Skeletal muscle satellite cell (primary cell): ENCODE data around the gene P2RX4.

ENCODE experiments used
- H3K27me3 ChIP-seq: 2 replicates; pipeline ENCODE4 v1.7.0; 2013; ENCODE audit warnings: low read length; ENCODE audit not compliant: control insufficient read depth, insufficient read depth
- H3K36me3 ChIP-seq: 2 replicates; pipeline ENCODE4 v1.7.0; 2013; ENCODE audit warnings: mild to moderate bottlenecking, control low read depth, low read length; ENCODE audit not compliant: insufficient read depth
- H3K4me1 ChIP-seq: 2 replicates; pipeline ENCODE4 v1.7.0; 2013; ENCODE audit warnings: low read length; ENCODE audit not compliant: control insufficient read depth, insufficient read depth
- H3K4me2 ChIP-seq: 2 replicates; pipeline ENCODE4 v1.7.0; 2013; ENCODE audit warnings: mild to moderate bottlenecking, low read length
- H3K4me3 ChIP-seq: 2 replicates; pipeline ENCODE4 v1.7.0; 2013; ENCODE audit warnings: low read length
- H3K9ac ChIP-seq: 2 replicates; pipeline ENCODE4 v1.7.0; 2013; ENCODE audit warnings: mild to moderate bottlenecking, low read depth, low read length, moderate library complexity
- H3K9me3 ChIP-seq: replicated peaks from 2 replicates; pipeline ENCODE4 v1.7.0; 2013; ENCODE audit warnings: mild to moderate bottlenecking, control low read depth, low read length

The P2RX4 gene

DNA sequence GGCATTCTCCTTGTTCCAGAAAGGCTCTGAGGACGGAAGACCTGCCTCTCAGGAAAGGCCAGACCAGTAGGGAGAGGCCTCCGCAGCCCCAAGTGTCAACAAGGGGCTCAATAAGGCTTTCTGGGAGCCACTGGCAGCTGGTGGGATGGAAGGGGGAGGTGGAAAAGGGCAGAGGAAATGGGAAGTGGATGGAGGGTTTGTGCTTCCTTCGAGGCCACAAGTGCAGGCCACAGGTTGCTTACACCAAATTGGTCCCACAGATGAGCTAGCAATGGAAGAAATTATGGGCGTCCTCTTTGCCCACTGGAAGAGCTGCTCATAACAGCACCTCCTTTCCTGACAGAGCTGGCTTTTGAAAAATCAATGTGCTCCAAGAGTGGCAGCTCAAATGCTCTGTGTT lies 28.2 kb downstream of the P2RX4 start:
- Histone ChIP-seq H3K9me3 (no peaks in the 10 kb centered on the region), H3K9ac (no peak overlapping the region), H3K4me2 (no peak overlapping the region), H3K4me1 (peaks cover 10% of the 10 kb centered on the region), H3K4me3 (no peak overlapping the region), H3K27me3 (no peaks in the 10 kb centered on the region), H3K36me3 (peaks cover 10% of the 10 kb centered on the region)

DNA sequence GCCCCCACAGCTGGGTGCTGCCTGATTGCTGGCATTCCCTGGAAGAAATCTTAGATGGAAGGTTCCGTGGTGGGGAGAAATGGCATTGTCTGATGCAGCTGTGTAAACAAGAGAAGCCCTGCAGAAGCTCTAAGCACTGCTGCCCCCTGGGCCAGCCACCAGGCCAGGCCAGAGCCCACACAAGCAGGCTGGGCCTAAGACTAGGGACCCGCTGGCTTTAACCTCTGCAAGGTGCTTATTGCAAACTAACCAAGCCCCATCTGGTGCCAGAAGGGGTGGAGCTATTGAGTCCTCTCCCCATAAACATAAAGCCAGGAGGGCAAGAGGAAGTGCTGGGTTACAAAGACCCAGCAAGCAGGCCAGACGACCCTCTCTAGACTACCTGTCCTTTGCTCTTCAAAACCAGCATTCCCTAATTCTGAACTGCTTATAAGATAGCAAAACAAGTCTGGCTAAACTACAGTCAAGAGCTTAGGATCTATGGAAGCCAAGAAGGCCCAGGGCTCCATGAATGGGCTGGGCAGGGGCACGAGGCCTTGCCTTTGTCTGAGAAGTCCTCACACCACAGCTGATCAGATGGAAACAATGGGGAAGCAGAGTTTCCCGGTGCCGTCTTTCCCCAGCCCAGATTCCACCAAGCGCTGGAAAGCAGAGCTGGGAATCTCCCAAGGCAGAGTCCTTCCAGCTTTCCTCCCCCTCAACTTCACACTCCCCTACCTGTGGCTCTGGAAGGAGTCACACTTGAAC lies 28.8 kb downstream of the P2RX4 start:
- no peak overlapping the region for H3K4me3 ChIP-seq
- H3K9me3 ChIP-seq: no peaks in the 10 kb centered on the region
- H3K4me1 ChIP-seq: peaks cover 10% of the 10 kb centered on the region
- peaks cover 14% of the 10 kb centered on the region for H3K36me3 ChIP-seq
- H3K4me2 ChIP-seq: no peak overlapping the region
- no peak overlapping the region for H3K9ac ChIP-seq
- H3K27me3 ChIP-seq: no peaks in the 10 kb centered on the region

DNA sequence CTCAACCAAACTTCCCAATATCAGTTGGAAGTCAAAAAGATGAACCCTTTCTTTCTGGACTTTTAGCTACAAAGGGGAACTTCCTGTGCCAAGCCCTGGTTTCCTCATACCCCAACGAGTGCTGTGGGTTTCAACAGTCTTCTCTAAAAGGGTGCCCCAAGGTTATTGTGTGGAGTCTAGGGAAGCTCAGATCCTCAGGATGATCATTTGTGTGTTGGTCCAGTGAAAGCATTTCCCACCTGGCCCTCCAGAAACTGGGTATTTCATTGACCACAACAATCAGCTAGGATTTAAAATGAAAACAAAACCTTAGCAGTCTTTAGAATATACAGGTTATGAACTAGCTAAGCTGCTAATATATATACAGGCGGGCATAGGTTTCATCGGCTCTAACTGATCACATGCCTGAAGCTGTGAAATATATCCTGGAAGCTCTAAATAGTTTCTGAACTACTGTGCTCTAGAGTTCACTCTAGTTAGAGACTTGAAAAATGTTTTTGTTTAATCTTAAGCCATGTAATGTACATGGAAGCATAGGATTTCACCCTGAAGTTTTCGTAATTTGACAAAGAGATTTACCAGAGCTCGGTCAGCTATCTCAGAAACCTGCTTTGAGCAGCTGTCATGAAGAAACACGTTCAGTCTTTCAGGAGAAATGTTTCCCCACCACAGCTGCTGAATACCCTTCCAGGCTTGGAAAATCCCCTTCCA lies 29.6 kb downstream of the P2RX4 start:
- H3K36me3 ChIP-seq: peaks cover 15% of the 10 kb centered on the region

DNA sequence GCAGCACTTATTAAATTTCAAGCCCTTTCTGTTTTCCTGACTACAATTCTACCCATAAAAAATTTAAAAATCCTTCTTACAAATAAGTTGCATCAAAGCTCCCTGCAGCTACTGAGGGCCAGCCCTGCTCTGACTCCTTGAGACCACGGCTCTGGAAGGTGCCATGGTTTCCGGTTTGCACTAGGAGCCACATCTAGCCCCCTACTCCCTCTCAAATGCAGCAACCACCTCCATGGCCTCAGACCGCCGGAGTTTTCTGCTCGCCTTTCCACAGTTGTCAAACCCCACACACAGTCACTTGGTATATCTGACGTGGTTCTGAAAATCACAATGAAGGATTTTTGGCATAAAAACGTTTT lies 30.1 kb downstream of the P2RX4 start:
- H3K36me3 ChIP-seq: peaks cover 20% of the 10 kb centered on the region
- H3K4me2 ChIP-seq: no peak overlapping the region
- H3K27me3 ChIP-seq: no peaks in the 10 kb centered on the region
- no peak overlapping the region for H3K9ac ChIP-seq
- no peaks in the 10 kb centered on the region for H3K9me3 ChIP-seq
- no peak overlapping the region for H3K4me3 ChIP-seq
- H3K4me1 ChIP-seq: peaks cover 10% of the 10 kb centered on the region

More for the DNA sequence above, 29.6 kb downstream of the P2RX4 start:
- no peaks in the 10 kb centered on the region for H3K27me3 ChIP-seq
- no peak overlapping the region for H3K4me3 ChIP-seq
- no peak overlapping the region for H3K4me2 ChIP-seq
- H3K4me1 ChIP-seq: peaks cover 10% of the 10 kb centered on the region
- no peak overlapping the region for H3K9ac ChIP-seq
- no peaks in the 10 kb centered on the region for H3K9me3 ChIP-seq

DNA sequence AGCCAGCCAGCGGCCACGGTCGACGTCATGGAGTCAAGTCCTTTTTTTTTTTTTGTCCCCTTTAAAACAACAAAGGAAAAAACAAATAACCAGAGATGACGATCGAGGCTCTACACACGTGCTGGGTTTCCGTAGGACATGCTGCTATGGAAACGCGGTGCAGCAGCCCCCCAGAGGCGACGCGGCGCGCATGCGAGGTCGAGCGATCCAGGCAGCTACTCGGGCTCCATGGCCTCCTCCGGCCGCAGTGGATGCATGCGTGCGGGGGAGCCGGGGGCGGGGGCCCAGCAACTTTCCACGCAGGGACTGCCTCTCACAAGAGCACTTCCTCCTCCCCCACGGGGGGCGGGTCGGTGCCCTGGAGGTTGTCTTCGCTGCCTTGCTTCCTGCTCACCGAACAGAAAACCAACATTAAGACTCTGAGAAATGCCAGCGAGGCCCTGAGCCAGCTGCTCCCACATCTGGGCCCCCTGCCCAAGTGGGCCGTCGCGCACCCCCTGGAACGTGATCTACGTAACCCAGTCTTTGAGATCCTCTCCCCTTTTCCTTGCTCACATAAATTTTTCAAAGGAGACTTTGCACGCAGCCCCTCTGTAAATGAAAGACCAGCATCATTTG lies 30.7 kb downstream of the P2RX4 start:
- Histone ChIP-seq H3K9me3 (no peaks in the 10 kb centered on the region), H3K36me3 (peaks cover 21% of the 10 kb centered on the region), H3K4me3 (no peak overlapping the region), H3K27me3 (no peaks in the 10 kb centered on the region), H3K9ac (no peak overlapping the region), H3K4me1 (peaks cover 10% of the 10 kb centered on the region), H3K4me2 (peak overlapping the region; percentile 28)

DNA sequence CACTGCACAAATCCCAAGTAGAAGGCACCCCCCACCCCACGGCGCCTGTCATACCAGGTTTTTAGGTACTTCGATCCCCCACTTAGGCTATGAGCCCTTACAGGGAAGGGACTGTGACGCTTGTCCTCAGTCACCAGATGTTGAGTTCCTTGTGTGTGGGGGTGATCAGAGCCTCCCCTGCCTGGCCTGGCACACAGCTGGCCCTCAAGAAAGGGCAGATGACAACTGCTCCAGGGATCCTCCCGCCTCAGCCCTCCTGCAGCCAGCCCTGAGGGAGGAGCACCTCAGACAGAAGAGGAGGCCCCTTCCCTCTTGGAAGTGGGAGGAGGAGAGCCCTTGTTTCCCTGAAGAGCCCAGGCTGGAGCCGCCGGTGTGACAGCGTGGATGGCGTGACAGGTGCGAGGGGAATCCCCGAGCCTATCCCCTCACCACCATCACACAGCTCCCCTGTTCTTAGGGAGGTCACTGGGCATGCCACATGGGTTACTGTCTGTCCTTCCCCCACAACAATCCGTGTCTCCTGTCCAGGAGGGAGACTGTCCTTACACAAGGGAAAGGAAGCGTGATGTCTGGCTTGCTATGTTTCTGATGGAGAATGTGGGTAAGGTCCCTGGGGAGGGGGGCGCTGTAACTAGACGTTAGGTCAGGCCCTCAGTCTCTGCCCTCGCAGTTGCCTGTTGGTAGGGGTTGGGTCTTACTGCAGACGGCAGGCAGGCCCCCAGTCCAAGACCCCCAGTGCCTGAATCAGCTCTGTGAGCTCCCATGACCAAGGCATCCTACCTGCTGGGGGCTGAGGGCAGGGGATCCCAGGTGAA lies 31.4 kb downstream of the P2RX4 start:
- no peaks in the 10 kb centered on the region for H3K9me3 ChIP-seq
- H3K36me3 ChIP-seq: peaks cover 21% of the 10 kb centered on the region
- H3K4me3 ChIP-seq: no peak overlapping the region
- H3K27me3 ChIP-seq: no peaks in the 10 kb centered on the region
- H3K4me2 ChIP-seq: no peak overlapping the region
- H3K4me1 ChIP-seq: peaks cover 10% of the 10 kb centered on the region
- H3K9ac ChIP-seq: no peak overlapping the region

DNA sequence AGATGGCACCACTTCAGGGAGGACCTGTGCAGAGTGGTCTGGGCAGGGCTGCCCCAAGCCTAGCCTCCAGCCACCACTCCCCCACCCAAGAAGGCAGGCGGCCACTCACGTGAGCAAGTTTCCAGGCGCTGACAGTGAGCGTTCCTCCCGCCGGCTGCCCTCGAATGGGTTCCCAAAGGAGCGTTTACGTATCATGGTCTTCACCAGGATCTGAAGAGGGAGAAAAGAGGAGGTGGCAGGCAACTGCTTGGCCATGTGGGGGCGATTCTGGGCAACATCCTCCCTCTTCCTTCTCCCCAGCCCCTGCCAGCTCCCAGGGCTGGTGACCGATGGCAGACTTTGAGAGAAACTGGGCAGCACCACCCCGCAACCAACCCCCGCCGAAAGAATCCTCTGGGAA lies 35.1 kb downstream of the P2RX4 start:
- peaks cover 44% of the 10 kb centered on the region for H3K36me3 ChIP-seq
- H3K4me1 ChIP-seq: peaks cover 10% of the 10 kb centered on the region
- no peaks in the 10 kb centered on the region for H3K27me3 ChIP-seq
- H3K4me3 ChIP-seq: no peak overlapping the region
- H3K9ac ChIP-seq: no peak overlapping the region
- no peak overlapping the region for H3K4me2 ChIP-seq
- no peaks in the 10 kb centered on the region for H3K9me3 ChIP-seq

DNA sequence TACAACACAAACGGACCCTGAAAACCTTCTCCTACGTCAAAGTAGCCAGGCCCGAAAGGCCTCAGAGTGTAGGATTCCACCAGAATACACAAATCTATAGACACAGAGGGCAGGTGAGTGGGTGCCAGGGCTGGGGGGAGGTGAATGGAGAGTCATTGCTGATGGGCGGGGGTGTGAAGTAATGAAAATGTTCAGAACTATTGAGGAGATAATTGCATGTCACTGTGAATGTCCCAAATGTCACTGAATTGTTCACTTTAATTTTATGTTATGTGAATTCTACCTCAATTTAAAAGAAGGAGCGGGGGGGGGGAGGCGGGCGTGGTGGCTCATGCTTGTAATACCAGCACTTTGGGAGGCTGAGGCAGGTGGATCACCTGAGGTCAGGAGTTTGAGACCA lies 36.0 kb downstream of the P2RX4 start:
- no peak overlapping the region for H3K4me2 ChIP-seq
- H3K9me3 ChIP-seq: no peaks in the 10 kb centered on the region

DNA sequence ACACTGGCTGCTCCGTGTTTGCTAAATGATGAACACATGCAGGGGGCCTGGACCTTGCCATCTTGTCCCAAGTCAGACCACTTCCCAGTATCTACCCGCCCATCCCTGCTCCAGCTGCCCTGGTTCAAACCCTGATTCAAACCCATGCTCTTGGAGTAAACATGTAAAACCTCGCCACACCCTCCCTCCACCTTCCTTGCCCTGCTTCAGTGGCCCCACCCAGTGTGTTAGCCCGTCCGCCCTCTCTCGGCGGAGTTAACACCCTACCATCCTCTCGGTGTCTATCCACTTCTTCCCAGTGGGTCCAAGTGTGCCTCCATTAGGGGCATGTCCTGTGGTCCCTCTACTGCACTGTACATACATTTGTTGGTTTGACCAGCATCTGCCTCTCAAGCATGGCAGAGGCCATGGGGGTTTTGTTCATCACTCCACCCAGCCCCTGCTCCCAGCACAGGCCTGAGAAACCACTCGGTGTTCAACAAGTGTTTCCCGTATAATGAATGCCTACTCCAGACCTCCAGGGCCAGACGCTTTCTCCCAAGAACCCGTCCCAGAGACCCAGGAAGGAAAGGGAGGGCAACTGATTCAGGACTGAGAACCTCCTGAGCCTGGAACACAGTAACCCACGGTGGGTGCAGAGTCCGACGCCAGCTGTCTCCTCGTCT lies 37.1 kb downstream of the P2RX4 start:
- Histone ChIP-seq H3K27me3 (no peaks in the 10 kb centered on the region), H3K4me1 (no peaks in the 10 kb centered on the region), H3K36me3 (peaks cover 50% of the 10 kb centered on the region), H3K9me3 (no peaks in the 10 kb centered on the region), H3K9ac (no peak overlapping the region), H3K4me3 (no peak overlapping the region), H3K4me2 (no peak overlapping the region)

More for the DNA sequence above, 36.0 kb downstream of the P2RX4 start:
- Histone ChIP-seq H3K9ac (no peak overlapping the region), H3K4me3 (no peak overlapping the region), H3K27me3 (no peaks in the 10 kb centered on the region), H3K36me3 (peaks cover 53% of the 10 kb centered on the region), H3K4me1 (peaks cover 4% of the 10 kb centered on the region)

DNA sequence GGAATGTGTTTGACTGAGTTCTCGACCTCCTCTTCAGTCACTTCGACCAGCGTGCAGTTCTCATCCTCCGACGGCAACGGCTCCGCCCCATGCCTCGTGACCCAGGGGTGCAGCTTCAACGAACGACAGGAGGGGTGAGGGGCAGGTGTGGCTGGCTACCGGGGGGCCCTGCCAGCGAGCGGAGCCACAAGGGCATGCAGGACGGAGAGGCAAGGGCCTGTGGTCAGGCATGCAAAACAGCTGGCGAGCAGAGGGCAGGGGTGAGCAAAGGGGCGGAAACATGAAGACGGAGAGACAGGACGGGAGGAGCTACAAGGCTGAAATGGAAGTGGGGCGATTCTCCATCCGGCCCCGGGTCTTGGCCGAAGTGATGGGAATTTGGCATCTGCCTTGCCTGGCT lies 38.7 kb downstream of the P2RX4 start:
- H3K4me3 ChIP-seq: no peak overlapping the region
- no peak overlapping the region for H3K4me2 ChIP-seq
- no peak overlapping the region for H3K9ac ChIP-seq
- H3K36me3 ChIP-seq: peaks cover 60% of the 10 kb centered on the region
- H3K4me1 ChIP-seq: no peaks in the 10 kb centered on the region
- no peaks in the 10 kb centered on the region for H3K27me3 ChIP-seq
- H3K9me3 ChIP-seq: no peaks in the 10 kb centered on the region

DNA sequence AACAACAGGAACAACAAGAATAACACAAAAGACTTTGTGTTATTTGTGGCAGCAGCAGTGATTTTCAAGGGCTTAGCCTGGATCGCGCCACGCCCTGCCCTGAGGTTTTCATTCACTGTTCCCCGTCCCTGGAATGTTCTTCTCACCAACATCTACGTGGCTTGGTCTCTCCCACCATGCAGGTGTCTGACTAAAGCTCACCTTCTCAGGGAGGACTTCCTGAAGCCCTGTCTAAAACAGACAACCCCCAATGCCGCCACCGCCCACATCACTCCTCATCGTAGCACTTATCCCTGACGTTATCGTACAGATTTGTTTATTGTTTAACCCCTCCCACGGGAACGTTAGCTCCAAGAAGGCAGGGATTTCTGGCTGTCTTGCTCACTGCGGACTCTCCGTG lies 40.4 kb downstream of the P2RX4 start:
- Histone ChIP-seq H3K9ac (no peak overlapping the region), H3K9me3 (no peaks in the 10 kb centered on the region), H3K27me3 (no peaks in the 10 kb centered on the region), H3K4me2 (no peak overlapping the region), H3K4me1 (no peaks in the 10 kb centered on the region), H3K4me3 (no peak overlapping the region), H3K36me3 (peaks cover 65% of the 10 kb centered on the region)
